DMS153 treated with DMSO at 0.1 percent for 48 hours (cell line): Measurements from ENCODE around the gene WASF3.

ENCODE experiments used
- DNase-seq: peaks from one replicate; lab custom pipeline; 2025; ENCODE audit not compliant: unreplicated experiment; lab: John Stamatoyannopoulos, UW

The WASF3 gene

DNA sequence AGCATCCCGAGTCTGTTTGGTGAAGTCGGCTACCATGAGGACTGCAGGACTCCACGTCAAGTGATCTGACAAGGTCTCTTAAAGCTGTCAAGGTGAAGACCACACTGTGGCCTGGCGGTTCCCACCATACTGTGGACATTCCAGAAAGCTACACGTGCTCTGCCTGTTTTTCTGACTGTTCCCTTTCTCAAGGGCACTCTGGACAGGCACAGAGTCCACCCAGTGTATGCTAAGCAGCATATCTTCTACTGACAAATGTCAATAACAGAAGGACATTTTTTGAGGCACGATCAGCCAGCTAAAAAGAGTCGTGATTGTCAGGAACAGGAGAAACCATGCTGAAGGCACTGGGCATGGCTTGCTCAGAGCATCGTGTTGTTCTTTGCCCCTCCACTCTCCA, 12.8 kb upstream of the WASF3 start:
- no peak for DNase-seq

DNA sequence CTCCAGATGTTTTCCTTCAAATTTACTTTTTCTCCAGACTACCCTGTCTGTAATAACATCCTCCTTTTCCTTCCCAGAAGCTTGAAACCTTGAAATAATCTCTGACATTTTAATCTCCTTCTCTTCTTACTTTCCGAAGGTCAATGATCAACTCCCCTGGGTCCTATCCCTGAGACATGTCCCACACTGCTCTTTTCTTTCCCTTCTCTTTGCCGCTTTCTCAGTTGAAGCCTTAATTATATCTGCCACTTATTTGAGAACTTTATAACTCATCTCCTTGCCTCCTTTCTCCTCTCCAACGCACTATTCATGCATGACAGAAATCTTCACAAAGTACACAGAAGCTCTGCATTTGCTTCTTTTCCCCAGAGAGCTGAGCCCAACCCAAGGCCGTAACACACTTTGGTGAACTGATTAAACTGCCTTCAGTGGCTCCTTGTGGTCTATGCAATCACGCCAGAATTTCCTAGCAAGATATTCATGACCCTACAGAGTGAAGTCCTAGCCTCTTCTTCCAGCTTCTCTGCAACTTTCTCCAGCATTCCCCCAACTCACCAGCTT, 9.2 kb upstream of the WASF3 start:
- no peak for DNase-seq

DNA sequence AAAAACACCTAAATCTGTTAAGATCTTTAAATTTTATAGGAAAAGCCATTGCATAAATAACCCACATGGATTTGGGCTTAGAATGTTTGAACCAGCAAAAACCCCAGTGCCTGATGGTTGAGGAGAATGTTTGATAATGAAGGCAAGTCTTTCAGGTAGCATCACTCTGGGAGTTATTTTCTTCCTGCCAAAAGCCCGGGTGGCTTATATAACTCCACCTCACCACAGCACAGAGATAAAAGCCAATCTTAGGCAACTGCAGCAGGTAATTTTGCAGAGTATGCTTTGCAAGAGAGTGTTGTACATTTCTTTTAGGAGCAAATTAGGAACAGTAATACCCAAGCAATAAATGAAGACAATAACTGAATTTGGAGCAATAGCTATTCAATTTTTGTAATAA, 7.8 kb upstream of the WASF3 start:
- DNase-seq: no peak

DNA sequence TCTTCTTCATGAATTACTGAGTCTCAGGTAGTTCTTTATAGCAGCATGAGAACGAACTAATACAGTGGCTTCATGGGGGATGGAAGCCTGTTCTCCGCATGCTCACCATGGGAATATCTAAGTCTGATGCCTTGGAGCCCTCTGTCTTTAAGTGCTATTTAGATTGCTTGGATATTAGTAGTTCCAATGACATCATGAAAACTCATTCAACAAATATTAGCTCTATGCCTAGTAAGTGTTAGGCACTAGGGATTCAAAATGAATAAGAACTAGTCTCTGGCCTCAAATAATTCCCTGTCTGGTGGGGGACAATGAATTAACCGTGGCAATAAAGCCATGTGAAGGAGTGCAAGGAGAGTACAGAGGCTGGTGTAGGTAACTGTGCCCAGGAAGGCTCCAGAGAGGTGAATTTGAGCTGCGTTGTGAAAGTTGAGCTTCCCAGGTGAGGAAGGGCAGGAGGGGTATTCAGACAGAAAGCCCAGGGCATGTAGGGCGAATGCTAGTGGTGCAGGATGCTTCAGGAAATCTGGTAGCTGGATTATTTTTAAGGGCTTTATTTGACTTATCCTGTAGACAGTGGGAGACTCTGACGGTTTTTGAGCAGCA, 6.1 kb upstream of the WASF3 start:
- DNase-seq: no peak

DNA sequence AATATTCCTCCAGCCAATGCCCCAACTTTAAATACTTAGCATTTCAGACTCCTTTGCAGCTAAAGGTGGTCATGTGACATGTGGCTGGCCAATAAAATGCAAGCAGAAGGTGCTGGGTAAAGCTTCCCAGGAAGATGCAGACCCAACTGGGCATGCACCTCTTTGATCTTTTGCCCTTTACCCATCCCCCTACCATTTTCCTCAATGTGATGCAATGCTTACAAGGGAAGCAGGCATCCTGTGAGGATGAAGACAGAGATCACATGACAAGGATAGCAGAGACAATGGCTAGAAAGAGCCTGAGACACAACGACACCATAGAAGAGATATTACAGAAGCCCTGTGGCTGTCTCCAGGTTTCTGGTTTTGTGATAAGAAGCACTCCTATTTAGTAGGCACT, 2.1 kb upstream of the WASF3 start:
- no peak for DNase-seq

DNA sequence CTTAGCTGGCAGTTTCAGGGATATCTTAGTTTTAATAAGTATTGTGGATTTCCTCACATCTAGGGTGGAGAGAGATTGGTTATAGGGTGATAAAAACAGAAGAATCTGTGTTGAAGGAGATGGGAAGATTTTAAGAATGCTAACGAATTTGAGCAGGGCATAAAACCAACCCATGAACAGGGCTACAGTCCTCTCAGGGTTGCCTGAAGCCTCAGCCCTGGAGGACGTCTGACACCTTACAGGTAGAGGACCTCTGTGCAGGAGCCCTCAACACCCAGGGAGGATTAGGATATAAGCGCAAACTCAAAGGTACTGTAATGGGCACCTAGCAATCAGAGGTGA, 461 bp upstream of the WASF3 start:
- DNase-seq: no peak

DNA sequence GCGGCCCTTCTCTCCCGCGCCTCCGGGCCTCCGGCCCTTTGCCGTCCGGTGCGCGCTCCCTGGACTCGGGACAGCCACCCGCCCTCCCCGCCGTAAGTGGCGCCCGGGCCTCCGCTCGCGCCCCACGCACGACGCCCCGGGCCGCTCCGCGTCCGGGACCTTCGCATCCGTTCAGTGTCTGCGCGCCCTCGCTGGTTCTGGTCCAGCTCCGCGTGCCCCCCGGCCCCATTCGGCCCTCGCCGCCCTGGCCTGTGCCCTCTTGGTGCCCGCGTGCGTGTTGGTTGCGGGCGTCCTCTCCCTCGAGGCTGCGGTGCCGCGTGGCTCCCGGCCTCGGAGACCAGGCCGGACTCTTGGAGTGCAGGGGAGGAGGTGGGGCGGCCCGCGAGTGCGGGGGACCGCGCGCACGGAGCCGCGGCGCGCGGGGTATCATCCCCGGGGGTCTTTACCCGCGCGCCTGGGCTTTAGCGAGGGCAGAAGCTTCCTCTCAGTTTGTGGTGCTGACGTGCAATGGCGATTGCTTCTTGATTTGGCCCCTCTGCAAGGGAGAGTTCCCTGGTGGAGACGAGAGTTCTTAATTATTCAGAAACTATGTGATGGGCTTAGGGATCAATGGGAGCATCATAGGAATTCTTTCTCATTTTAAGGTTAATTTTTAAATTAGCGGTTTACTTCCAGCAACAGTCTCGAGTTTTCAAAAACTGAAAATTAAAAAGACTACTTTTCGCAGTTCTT, 757 bp downstream of the WASF3 start:
- DNase-seq: no peak

DNA sequence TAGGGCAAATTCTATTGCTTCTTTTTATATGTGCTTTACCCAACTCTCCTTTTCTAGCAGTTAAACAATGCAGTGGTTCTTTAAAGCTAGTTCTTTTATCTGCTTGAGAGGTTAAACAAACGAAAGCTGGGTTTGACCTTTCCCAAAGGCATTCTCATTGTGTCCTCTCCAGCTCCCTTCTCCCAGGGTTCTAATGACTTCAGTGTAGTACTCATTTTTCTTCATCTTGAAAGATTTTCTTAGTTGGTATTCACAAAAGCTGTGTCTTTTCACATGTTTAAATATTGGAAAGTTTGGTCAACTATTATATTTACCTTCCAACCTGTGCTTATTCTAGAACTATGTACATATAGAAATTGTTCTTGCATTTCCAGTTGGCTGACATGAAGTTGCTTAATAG, 1.5 kb downstream of the WASF3 start:
- DNase-seq: no peak

DNA sequence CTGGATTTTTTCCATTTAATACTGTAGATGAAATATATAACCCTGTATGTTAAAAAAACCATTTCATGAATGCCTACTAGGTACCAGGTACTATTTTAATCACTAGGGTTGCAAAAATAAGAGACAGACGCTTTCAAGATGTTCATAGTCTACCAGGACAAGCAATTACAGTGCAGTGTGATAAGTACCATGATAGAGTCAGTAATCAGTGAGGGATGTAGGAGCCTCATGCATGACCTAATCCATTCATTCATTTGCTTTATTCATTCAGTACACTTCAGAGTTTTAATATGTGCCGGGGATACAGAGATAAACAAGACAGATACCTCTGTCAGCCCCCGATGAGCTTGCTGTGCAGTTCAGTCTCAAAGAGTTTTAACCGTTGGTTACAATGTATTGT, 3.0 kb downstream of the WASF3 start:
- no peak for DNase-seq

DNA sequence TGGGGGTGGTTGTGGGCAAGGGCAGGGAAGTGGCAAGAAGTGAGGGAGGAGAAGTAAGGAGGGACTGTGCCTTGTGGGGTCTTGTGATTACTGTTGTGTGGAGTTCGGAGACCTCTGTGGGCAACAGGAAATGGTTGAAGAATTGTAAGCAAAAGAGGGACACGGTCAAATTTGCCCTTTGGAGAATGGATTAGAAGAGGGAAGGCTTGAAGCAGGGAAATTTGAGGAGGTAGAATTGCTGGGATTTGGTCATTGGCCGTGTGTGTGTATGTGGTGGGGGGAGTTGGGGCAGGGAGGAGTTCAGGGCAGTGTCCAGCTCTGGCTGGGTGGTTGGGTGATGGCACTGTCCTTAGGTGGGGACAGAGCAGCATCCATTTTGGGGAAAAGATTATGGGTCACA, 3.6 kb downstream of the WASF3 start:
- no peak for DNase-seq

DNA sequence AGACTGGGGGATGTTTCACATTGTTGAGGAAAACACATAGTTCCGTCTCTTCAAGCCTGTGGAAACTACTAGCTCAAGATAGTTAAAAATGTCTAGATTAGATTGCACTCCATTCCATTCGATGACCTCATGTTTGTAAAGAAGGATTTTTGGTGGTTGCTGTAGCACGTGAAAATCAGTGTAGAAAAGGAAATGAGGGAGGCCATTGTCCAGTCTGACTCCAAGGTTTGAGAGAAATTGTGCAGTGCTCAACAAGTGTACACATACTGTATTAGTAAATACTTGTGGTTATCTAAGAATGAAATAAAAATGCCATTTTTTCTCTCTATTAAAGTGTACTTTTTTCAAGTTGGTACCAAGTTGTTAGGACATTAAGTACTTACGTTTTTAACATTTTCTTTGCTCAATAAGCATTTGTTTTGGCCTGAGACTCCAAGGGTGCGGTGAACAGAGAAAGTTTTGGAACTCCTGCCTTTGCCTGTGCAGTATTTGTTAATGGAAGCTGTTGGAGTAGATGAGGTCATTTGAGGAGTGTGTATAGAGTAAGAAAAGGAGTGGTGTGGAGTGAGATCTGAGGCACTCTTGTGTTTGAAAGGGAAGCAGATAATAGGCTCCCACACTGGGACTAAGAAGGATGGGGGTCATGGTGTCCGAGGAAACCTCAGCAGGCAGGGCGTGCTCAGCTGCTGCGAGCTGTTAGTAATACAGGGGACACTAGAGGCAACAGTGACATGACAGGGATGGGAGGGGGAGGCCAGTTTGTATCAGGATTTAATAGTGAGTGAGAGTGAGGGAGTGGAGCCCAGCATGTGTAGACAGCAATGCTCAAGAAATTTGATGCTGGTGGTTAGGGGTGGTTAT, 4.4 kb downstream of the WASF3 start:
- DNase-seq: no peak

DNA sequence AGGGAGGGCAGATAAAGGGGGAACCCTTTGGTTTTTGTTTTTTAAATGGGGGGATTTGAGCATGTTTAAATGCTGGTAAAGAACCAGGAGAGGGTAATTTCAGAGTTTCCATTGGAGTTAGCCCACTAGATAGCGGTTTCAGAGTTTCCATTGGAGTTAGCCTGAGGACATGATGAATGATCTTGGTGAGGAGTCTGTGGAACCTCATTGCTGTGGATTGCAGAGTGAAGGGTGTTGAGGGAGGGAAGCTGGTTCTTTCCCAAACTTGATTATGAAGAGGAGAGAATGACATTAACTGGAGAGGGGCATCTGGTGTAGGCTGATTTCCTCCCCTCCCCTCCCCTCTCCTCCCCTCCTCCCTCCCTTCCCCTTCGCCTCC, 5.0 kb downstream of the WASF3 start:
- DNase-seq: no peak

DNA sequence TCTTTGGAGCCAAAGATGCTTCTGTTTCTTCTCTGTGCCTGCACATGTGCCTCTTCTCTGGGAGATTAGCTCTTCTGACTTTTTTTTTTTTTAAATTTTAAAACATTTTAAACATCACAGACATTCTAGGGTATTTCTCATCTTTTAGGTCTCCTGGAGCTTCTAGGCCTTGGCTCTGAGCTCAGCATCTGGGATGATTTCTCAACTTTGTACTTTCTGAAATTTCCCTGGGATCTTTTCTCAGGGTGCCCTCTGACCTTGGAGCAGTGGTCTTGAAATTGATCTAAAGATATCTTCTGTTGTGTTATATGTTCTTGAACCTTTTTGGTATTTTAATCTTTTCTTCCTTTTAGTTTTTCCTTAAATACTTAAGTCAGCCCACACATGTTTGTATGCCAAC, 6.2 kb downstream of the WASF3 start:
- DNase-seq: no peak

DNA sequence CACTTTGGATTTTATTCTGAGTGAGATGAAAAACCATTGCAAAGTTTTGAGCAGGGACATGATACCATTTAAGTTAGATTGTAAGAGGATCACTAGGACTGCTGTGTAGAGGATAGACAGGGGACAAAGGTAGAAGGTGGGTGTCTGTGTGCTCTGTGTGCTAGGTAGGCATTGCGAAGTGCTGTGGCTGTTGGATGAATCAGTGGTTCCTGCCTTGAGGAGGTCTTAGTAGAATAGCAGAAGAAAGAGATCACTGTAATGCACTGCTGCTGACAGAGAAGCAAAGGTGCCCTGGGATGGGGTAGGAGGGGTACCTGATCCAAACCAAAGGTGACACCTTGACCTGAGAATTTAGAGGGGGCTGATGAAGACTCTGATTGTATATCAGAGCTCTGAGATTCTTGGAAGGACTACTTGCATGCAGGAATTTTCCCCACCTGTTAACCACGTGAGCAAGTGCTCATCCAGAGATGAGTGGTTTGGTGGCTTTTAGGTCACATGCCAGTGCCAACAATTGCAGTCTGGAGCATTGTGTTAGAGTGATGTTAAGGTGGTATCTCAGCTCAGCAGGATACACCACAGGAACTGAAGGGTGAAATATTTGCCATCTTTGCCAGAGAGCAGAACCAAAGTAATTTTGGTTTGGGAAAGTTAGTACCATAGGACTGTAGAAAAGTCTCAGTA, 10.8 kb downstream of the WASF3 start:
- DNase-seq: no peak

DNA sequence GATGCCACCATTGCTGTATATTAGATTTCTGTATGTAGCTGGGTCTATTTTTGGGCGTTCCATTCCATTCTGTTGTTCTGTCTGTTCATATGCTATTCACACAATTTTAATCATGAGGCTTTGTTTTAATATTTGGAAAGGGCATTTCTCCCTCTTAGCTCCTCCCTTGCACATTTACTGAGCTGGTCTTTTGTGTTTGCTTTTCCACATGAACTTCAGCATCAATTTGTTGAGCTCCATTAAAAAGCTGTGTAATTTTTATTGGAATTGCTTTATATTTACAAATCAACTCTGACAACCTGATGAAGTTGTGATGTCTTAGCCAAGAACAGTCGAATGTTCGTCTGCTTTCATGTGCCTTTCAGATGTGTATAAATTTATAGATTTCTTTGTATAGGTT, 14.0 kb downstream of the WASF3 start:
- no peak for DNase-seq

DNA sequence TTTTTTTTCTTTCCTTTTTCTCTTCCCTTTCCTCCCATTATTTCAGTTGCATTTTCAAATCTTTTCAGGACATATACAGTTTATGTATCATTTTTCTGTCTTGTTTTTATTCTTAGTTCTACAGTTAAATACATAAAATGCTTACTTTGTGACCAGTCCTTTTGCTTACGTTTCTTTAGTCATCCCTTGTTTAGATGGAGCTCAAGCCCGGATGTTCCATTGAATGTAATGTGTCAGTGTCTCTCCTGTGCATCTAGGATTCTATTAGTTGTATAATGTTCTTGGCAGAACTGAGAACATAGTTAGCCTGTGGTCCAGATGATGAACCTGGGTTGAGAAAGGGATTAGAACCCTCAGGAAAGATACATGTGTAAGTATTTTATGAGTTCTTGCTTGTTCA, 17.8 kb downstream of the WASF3 start:
- DNase-seq: no peak

DNA sequence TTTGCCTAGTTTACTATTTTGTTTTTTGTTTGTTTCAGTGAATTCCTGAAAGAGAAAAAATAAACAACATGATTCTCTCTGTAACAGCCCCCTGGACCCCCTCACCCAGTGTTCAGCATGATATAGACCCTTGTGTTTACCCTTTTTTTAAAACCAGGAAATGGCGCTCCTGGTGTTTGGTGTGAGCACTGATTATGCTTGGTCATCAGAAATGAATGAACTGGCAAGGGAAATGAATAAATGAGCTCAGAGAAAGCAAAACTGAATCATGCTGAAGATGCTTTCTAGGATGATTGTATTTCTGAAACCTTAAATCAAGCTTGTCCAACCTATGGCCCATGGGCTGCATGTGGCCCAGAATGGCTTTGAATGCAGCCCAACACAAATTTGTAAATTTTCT, 22.1 kb downstream of the WASF3 start:
- no peak for DNase-seq

DNA sequence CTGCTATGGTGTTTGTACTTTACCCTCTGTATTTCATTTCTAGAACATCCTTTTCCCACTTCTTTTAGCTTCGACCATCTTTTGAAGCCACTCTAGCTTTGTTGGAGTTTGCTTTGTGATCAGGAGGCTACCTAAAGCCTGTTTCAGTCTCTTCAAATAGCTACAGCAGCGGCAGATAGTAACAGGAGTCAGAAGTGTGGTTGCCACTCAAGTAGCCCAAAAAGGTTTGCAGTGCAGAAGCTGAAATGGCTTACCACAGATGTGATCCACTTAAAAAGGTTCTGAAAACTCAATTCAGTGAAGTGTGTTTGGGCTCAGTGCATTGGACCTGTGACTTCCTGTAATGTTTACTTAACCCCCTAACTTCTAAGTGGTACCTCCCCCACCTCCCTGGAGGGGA, 26.2 kb downstream of the WASF3 start:
- DNase-seq: no peak

DNA sequence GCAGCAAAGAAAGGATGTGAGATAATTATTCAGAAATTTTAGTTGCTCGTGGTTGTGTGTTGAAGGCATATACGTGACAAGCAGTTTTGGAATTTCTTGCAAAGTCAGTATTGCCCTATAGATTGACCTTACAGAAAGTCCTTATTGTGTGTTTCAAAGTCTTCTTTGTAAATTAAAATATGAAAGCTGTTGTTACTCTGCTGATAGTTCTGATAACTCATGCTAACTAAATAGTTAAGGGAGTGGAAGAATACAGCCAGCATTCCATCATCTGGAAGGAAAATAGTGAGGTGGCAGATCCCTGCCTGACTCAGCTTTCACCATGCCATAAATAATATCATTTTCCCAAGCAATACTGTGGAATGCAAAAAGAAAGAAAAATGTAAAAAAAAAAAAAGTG, 27.2 kb downstream of the WASF3 start:
- DNase-seq: no peak

DNA sequence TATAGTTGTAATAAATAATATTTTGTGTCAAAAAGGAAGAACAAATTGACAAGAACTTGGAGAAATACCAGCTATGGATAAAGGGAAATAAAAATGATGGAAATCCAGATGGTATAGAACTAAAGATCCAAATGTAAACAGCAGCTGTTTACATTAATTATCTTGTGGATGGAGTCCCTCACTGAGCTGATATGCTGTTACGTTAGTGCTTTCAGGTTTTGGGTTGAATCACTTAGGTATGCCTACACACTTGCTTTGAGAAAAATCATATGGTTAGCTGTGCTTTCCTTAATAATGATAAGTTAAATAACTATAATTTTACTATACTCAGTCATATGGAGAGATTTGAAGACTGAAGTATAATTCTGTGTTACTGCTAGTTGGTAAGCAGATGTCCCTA, 27.7 kb downstream of the WASF3 start:
- DNase-seq: no peak

DNA sequence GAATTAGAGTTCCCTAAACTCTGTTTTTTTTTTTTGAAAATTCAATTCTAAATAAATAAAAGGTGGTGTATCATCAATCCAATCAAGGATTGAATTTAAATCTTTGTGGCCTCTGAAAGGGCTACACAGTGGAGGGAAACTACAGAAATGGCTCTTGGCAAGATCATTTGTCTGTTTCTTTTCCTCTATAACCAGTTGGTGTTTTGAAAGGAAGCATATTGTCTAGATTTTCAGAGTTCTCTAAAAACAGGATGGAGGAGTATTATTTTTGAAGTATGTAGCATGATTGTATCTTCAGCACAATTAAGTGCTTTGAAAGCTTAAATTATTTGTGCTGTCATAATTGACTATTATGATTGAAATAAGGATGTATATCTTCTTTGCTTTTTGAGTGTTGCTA, 29.8 kb downstream of the WASF3 start:
- DNase-seq: no peak

DNA sequence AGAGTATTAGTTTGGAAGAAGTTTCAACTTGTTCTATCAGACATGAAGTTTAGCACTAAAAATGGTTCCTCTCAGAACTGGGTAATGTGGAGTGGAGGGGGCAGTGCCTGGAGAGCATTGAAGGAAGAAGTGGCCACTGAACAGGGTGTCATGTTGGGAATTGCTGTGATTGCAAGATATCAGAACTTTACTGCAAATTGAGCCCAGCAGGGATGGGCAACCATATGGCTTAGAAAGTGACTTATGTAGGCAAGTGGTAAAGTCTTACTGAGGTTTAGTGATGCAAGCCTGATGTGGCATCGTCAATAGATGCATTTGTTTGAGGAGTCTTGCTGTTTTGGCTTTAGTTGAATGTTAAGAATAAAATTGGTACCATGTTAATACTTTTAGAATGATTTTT, 31.7 kb downstream of the WASF3 start:
- DNase-seq: no peak
